Transverse colon (tissue), 4 donors: ENCODE data around the gene CCDC88A. TPM values are rescaled to one million over a fixed set of nuclear protein-coding genes. Genes with fewer than 3 reads are reported as not detected.
A peak's percentile ranks its signal among the peaks of the same experiment; 100 is the strongest.

Experiments used
- DNase-seq: peaks from one replicate; pipeline ENCODE4 v3.0.0-alpha.2; 2019
- H3K27ac ChIP-seq, 4 donors: fragments of 200-600 bp; sonication (generic); 2 replicates each; pipeline ENCODE4 v1.5.1; 2016 to 2018; ENCODE audit warnings: inconsistent platforms in 4 of 4
- H3K27me3 ChIP-seq: fragments of 200-600 bp; sonication (generic); 2 replicates; pipeline ENCODE4 v1.5.1; 2017; ENCODE audit warnings: inconsistent platforms
- H3K36me3 ChIP-seq, 4 donors: fragments of 200-600 bp; sonication (generic); 2 replicates each; pipeline ENCODE4 v1.5.1; 2017 to 2019; ENCODE audit warnings: inconsistent platforms in 4 of 4
- H3K4me1 ChIP-seq, 4 donors: fragments of 200-600 bp; sonication (generic); 2 replicates each; pipeline ENCODE4 v1.5.1; 2017 to 2020; ENCODE audit warnings: inconsistent platforms in 4 of 4
- H3K4me3 ChIP-seq, 4 donors: fragments of 200-600 bp; sonication (generic); 1 replicate in 1 of 4; 2 replicates in 3 of 4; pipeline versions ENCODE4 v1.5.1 to v1.6.1; 2017 to 2019; ENCODE audit warnings: inconsistent platforms in 4 of 4
- H3K9me3 ChIP-seq, 2 donors: fragments of 200-600 bp; sonication (generic); 2 replicates each; pipeline ENCODE4 v1.5.1; 2017 to 2019; ENCODE audit warnings: inconsistent platforms in 2 of 2
- EP300 ChIP-seq: sonication (generic); formaldehyde crosslinking; IDR thresholded peaks from one replicate; pipeline ENCODE4 v1.6.1; 2017; ENCODE audit warnings: antibody characterized with exemption, low read depth
- POLR2A ChIP-seq: fragments of 450-650 bp; IDR thresholded peaks from one replicate; pipeline ENCODE4 v1.6.1; 2016; ENCODE audit warnings: antibody characterized with exemption, mild to moderate bottlenecking, moderate library complexity
- POLR2AphosphoS5 ChIP-seq, 3 donors: sonication (generic); formaldehyde crosslinking; IDR thresholded peaks; one replicate each; pipeline ENCODE4 v1.6.1; 2016; ENCODE audit warnings: antibody characterized with exemption in 3 of 3
- WGBS, 2 donors: methylation state at CpG; one replicate each; pipeline ENCODE4 v1.1.5; 2018; ENCODE audit warnings: low coverage in 1 of 2; 5-methylcytosine and 5-hydroxymethylcytosine counted together
- in situ Hi-C, 4 donors: fragments of 200-750 bp; cut with MboI; loops; one replicate each; pipeline versions ENCODE4 v1.15.0 to v1.15.1; 2017; ENCODE audit warnings: low sequenced_read_pairs in 3 of 4, low pct_ligation_motif_present in 1 of 4, low pct_unique_long_range_greater_than_20kb in 1 of 4
- intact Hi-C: fragments of 100-400 bp; cut with DNase I; formaldehyde crosslinking; loops from one replicate; pipeline ENCODE4 v1.15.1; 2023; ENCODE audit warnings: low total_unique reads
- total RNA-seq, 4 donors: library from RNA; depleted of rRNA; stranded (reverse); fragments of >200 nt; gene quantifications; one replicate each; pipeline ENCODE4 v1.1.0, GENCODE V29; 2016
- TF ChIP-seq, protein P1 (sequence below), 5 experiments: fragments of 200-600 bp in 3 of 5; fragments of 450-650 bp in 2 of 5; sonication (generic) in 3 of 5; IDR thresholded peaks; 1 replicate in 2 of 5; 2 replicates in 3 of 5; pipeline ENCODE4 v1.5.1; 2016 to 2017; ENCODE audit warnings: antibody characterized with exemption in 5 of 5, inconsistent platforms in 3 of 5, mild to moderate bottlenecking in 2 of 5, moderate library complexity in 1 of 5

CCDC88A gene
- total RNA-seq, 4 donors from 2014 or later: 8.6 to 33.7 (median 19.7) TPM

- TF ChIP-seq POLR2A (no peak), EP300 (no peak), POLR2AphosphoS5 (IDR thresholded peaks at IDR 0.05) (no peak)
- TF ChIP-seq, protein P1, sequence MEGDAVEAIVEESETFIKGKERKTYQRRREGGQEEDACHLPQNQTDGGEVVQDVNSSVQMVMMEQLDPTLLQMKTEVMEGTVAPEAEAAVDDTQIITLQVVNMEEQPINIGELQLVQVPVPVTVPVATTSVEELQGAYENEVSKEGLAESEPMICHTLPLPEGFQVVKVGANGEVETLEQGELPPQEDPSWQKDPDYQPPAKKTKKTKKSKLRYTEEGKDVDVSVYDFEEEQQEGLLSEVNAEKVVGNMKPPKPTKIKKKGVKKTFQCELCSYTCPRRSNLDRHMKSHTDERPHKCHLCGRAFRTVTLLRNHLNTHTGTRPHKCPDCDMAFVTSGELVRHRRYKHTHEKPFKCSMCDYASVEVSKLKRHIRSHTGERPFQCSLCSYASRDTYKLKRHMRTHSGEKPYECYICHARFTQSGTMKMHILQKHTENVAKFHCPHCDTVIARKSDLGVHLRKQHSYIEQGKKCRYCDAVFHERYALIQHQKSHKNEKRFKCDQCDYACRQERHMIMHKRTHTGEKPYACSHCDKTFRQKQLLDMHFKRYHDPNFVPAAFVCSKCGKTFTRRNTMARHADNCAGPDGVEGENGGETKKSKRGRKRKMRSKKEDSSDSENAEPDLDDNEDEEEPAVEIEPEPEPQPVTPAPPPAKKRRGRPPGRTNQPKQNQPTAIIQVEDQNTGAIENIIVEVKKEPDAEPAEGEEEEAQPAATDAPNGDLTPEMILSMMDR (IDR thresholded peaks at IDR 0.05): no peak
- 73 to 91% methylated on average over 2 to 7 of the region's 8 CpGs for WGBS, 2 donors
- H3K36me3 ChIP-seq: no peaks in the 10 kb centered on the region
- no peaks in the 10 kb centered on the region for H3K9me3 ChIP-seq
- no peaks in the 10 kb centered on the region for H3K4me1 ChIP-seq
- no peaks in the 10 kb centered on the region for H3K27me3 ChIP-seq
- in situ Hi-C loops: loop anchor here in 1 of 4 donors (25.0 kb wide), 1 partner anchor 176 kb away; the partner anchor contains the start of gene MTIF2
- no peak overlapping the region for H3K4me3 ChIP-seq
- DNase-seq: no peak
- H3K27ac ChIP-seq: no peak overlapping the region
- intact Hi-C loops: no loop called here
Observed at GRCh38 chr2:55438391-55439100, 18.9 kb upstream of the CCDC88A start.

GRCh38 chr2:55437515-55438390 is 18.1 kb upstream of the CCDC88A start:
- Histone ChIP-seq H3K36me3 (no peaks in the 10 kb centered on the region), H3K4me1 (no peaks in the 10 kb centered on the region), H3K27ac (no peak overlapping the region), H3K9me3 (no peaks in the 10 kb centered on the region), H3K27me3 (no peaks in the 10 kb centered on the region), H3K4me3 (no peak overlapping the region)
- intact Hi-C loops (no loop called here), in situ Hi-C loops (loop anchor here in 1 of 4 donors (25.0 kb wide), 1 partner anchor 175 kb away; the partner anchor contains the start of gene MTIF2)
- no peak for TF ChIP-seq POLR2AphosphoS5 (IDR thresholded peaks at IDR 0.05)
- 94% methylated on average over 6 of the region's 9 CpGs; no CpG with 5 or more reads in 1 of the 2 donors for WGBS, 2 donors
- DNase-seq: no peak

DNA sequence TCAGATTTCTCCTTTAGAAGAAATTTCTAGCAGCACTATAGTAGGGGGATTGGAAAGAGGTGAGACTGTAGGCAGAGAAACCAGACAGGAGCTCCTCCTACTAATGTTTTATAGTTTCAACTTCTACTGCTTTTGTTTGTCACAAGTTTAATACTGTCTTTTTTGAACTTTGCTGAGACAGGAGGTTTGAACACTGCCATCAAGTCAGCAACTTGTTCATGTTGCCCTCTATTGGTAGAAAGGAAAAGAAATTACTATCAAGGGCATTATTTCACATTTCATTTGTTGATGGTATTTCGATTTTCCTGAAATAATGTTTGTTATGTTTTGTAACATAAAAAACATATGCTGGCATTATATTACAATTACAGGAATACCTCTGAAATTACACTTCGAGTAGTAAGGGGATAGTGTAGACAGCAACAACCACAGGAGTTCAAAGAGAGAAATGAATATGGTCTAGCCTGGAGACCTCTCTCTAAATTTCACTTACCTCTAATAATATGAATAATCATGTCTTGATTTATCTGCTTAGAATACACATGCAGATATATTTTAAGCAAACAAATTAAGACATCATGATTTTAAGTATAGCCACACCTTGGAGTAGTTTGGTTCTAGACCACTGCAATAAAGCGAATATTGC is 12.4 kb upstream of the CCDC88A start:
- intact Hi-C loops (no loop called here), in situ Hi-C loops (loop anchor here in 1 of 4 donors (25.0 kb wide), 1 partner anchor 170 kb away; the partner anchor contains the start of gene MTIF2)
- Histone ChIP-seq H3K4me1 (peaks cover 0 to 5% (median 4%) of the 10 kb centered on the region in 4 donors), H3K27ac (no peak overlapping the region), H3K36me3 (no peaks in the 10 kb centered on the region), H3K4me3 (no peak overlapping the region), H3K27me3 (no peaks in the 10 kb centered on the region), H3K9me3 (no peaks in the 10 kb centered on the region)
- DNase-seq: no peak
- TF ChIP-seq POLR2AphosphoS5 (IDR thresholded peaks at IDR 0.05) (no peak), POLR2A (no peak), EP300 (no peak)
- TF ChIP-seq, protein P1 (IDR thresholded peaks at IDR 0.05): peak; percentile 49 to 59 (median 53)
- 38 to 42% methylated on average over 3 of the region's 3 CpGs for WGBS, 2 donors

DNA sequence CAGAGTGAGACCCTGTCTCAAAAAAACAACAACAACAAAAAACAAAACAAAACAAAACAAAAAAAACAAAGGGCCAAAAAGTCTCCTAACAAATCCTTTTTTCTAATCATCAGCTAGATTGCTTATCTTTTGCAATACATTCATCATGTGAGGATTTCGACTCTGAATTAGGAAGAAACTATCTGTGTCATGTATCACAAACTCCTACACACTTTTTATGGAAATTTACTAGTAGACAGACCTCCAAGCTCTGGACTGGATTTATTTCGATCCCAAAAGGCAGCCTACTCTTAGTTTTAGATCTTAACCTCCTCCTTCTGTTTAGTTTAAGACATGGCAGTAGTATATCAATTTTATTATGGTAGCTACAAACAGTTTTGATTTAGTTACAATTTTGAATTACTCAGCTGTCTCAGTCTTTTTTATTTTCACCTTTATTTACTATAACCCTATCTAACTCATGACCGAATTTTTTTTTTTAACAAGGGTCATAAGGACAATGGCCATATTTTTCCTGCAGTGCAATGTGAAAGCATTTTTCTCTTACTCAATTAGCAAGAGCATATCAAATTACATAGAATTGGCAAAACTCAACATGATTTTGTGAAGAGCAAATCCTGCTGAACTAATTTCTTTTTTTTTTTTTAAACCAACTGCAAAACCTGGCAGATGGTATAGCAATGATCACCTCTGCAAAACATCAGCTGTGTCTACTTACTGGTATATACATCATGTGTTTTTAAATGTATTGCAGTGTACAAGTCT is 10.7 kb upstream of the CCDC88A start:
- H3K27ac ChIP-seq: no peak overlapping the region
- H3K27me3 ChIP-seq: no peaks in the 10 kb centered on the region
- no peaks in the 10 kb centered on the region for H3K36me3 ChIP-seq
- no peaks in the 10 kb centered on the region for H3K9me3 ChIP-seq
- H3K4me1 ChIP-seq: peaks cover 0 to 5% (median 4%) of the 10 kb centered on the region in 4 donors
- DNase-seq: no peak
- intact Hi-C loops: no loop called here
- in situ Hi-C loops: loop anchor here in 1 of 4 donors (25.0 kb wide), 1 partner anchor 168 kb away; the partner anchor contains the start of gene MTIF2
- no peak for TF ChIP-seq POLR2AphosphoS5 (IDR thresholded peaks at IDR 0.05)
- no peak for TF ChIP-seq EP300
- TF ChIP-seq, protein P1 (IDR thresholded peaks at IDR 0.05): no peak
- no peak for TF ChIP-seq POLR2A
- H3K4me3 ChIP-seq: no peak overlapping the region
- WGBS, 2 donors: 56 to 57% methylated on average over 3 of the region's 3 CpGs
